WTC11 (cell line): Measurements from ENCODE around the gene FHL3.

Source experiments
- ATF2 ChIP-seq: sonication (generic); formaldehyde crosslinking; IDR thresholded peaks from 2 replicates; pipeline ENCODE4 v1.8.1; 2022; ENCODE audit warnings: low read depth, missing genetic modification reagents, borderline replicate concordance
- CTCF ChIP-seq: fragments of 200-600 bp; IDR thresholded peaks from 2 replicates; pipeline ENCODE4 v1.8.0; 2022; ENCODE audit warnings: antibody characterized with exemption
- KAT7 ChIP-seq: sonication (generic); formaldehyde crosslinking; IDR thresholded peaks from 2 replicates; pipeline ENCODE4 v1.8.1; 2023; ENCODE audit warnings: missing genetic modification reagents, mild to moderate bottlenecking, borderline replicate concordance
- ZNF416 ChIP-seq: fragments of 250-450 bp; sonication (Bioruptor Pico); IDR thresholded peaks from 2 replicates; pipeline ENCODE4 v1.9.0; 2021; ENCODE audit warnings: mild to moderate bottlenecking, inconsistent platforms
- ZNF512 ChIP-seq: sonication (generic); formaldehyde crosslinking; IDR thresholded peaks from 2 replicates; pipeline ENCODE4 v1.8.1; 2022; ENCODE audit warnings: missing genetic modification reagents, borderline replicate concordance

- TF ChIP-seq ZNF512 (CRISPR knock-in tag) = no peak
- TF ChIP-seq ZNF416 (CRISPR knock-in tag) = no peak
- no peak for TF ChIP-seq CTCF
- TF ChIP-seq ATF2 = no peak
- no peak for TF ChIP-seq KAT7
These were observed 10.3 kb downstream of the FHL3 start for GRCh38 chr1:37994886-37995566.
